Adipocyte (in vitro differentiated cells): ENCODE results near the gene PPP1CA.
A peak's percentile ranks its signal among the peaks of the same experiment; 100 is the strongest.

Experiments used
- DNase-seq: peaks from one replicate; pipeline ENCODE4 v3.0.0-alpha.2; 2015; ENCODE audit warnings: low read depth
- H3K27me3 ChIP-seq: replicated peaks from 2 replicates; pipeline ENCODE4 v1.7.0; 2013; ENCODE audit warnings: mild to moderate bottlenecking, low read length, moderate library complexity; ENCODE audit not compliant: control insufficient read depth, insufficient read depth
- H3K36me3 ChIP-seq: 2 replicates; pipeline ENCODE4 v1.7.0; 2013; ENCODE audit warnings: low read length, mild to moderate bottlenecking, moderate library complexity; ENCODE audit not compliant: control insufficient read depth, insufficient read depth, severe bottlenecking
- H3K4me1 ChIP-seq: 2 replicates; pipeline ENCODE4 v1.7.0; 2013; ENCODE audit warnings: mild to moderate bottlenecking, low read length, moderate library complexity; ENCODE audit not compliant: control insufficient read depth, insufficient read depth
- H3K4me3 ChIP-seq: 2 replicates; pipeline ENCODE4 v1.7.0; 2013; ENCODE audit warnings: mild to moderate bottlenecking, low read length, moderate library complexity
- H3K9ac ChIP-seq: 2 replicates; pipeline ENCODE4 v1.7.0; 2013; ENCODE audit warnings: mild to moderate bottlenecking, low read length, moderate library complexity
- H3K9me3 ChIP-seq: 2 replicates; pipeline ENCODE4 v1.7.0; 2013; ENCODE audit warnings: mild to moderate bottlenecking, low read length, moderate library complexity; ENCODE audit not compliant: control insufficient read depth

PPP1CA gene

DNA sequence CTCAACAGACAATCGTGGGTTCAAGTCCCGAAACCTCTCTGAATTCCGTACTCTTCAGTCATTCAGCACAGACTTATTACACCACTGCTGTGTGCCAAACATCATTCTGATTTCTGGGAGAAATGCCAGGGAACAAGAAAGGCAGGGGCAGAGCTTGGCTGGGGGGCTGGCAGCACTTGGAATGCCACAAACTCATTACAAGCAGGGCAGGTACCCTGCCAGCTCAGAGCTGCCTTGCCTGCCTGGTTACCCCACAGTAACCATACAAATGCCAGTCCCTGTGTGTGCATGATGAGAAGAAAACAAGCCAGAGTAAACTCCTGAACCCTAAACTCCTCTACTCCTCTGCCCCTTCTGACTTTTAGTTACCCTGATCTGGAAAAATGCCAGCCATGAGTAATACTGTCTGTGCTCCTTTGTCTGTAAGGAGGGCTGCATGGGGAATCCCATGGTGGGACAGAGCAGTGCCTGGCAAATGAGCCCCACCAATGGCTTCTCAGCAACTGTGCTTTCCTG lies 16.7 kb downstream of the PPP1CA start:
- Histone ChIP-seq H3K9me3 (no peaks in the 10 kb centered on the region), H3K9ac (no peak overlapping the region), H3K4me1 (peaks cover 10% of the 10 kb centered on the region), H3K36me3 (no peaks in the 10 kb centered on the region), H3K4me3 (no peak overlapping the region), H3K27me3 (no peaks in the 10 kb centered on the region)
- peak; percentile 44 for DNase-seq

DNA sequence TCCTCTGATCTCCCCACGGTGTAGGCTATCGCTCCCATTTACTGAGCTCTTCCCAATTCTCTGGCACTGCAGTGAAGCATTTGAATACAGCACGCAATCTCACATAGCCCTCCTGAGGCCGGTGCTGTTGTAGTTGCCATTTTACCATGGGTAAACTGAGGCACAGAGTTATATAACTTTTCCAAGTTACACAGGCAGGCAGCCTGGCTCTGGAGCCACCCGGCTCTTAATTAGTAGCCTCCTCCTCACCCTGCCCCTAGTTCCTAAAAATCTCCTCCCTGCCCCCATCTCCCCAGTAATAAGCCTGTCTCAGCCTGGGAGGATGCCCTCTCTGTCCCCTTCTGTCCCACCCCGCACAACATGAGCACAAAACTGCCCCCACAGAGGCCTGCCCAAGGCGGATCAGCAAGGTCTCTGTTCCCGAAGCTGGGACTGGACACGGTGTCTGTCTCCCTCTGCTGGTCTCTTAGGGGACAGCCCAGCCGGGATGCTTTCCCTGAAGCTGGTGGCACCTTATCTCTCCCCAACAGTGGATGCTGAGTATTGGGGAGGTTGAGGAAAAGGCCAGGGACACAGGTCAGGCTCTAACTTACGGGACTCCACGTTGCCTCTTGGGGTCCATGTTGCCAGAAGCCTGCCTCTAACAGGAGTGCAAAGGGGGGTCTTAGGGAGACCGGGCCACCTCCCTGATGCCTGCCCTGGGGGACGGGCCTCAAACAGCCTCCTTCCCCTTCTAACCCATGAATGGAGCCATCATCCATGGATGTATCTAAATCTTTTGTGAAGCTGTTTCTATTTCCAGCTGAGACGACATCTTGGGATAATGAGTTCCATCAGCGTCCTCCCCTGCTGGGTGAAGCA lies 19.2 kb downstream of the PPP1CA start:
- H3K27me3 ChIP-seq: no peaks in the 10 kb centered on the region

DNA sequence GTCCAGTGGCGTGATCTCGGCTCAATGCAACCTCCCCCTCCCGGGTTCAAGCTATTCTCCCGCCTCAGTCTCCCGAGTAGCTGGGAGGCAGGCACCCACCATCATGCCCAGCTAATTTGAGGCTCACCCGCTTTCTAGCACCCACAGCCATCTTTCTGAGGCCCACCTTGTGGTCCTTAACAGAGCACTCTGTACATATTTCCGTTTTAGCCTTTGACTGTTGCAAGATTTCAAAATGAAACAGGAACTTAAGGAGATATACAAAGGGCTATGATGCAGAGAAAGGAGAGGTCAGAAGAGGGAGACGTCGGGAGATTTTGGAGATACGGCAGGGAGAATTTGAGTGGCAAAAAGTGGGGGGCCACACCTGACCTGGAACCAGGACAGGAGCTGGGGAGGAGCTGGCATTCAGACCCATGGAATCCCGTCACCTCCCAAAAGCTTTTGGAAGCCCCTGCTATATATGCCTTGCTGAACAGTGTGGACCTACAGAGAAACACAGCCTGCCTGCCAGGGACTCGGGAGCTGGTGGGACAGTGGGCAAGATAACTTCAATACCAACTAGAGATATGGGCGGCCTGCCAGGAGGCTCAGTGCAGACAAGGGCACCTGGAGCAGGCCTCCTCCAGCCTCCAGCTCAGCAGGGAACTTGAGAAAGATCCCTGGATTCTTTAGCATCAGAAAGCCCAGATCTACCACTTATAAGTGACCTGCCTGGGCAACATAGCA lies 20.2 kb downstream of the PPP1CA start:
- Histone ChIP-seq H3K27me3 (no peaks in the 10 kb centered on the region), H3K4me3 (no peak overlapping the region), H3K9me3 (no peaks in the 10 kb centered on the region), H3K4me1 (peaks cover 23% of the 10 kb centered on the region), H3K36me3 (no peaks in the 10 kb centered on the region), H3K9ac (no peak overlapping the region)
- DNase-seq: no peak

More for the DNA sequence above, 19.2 kb downstream of the PPP1CA start:
- Histone ChIP-seq H3K9ac (peak overlapping the region; percentile 16), H3K36me3 (no peaks in the 10 kb centered on the region), H3K9me3 (no peaks in the 10 kb centered on the region), H3K4me1 (peaks cover 23% of the 10 kb centered on the region), H3K4me3 (no peak overlapping the region)
- DNase-seq: peak; percentile 91

DNA sequence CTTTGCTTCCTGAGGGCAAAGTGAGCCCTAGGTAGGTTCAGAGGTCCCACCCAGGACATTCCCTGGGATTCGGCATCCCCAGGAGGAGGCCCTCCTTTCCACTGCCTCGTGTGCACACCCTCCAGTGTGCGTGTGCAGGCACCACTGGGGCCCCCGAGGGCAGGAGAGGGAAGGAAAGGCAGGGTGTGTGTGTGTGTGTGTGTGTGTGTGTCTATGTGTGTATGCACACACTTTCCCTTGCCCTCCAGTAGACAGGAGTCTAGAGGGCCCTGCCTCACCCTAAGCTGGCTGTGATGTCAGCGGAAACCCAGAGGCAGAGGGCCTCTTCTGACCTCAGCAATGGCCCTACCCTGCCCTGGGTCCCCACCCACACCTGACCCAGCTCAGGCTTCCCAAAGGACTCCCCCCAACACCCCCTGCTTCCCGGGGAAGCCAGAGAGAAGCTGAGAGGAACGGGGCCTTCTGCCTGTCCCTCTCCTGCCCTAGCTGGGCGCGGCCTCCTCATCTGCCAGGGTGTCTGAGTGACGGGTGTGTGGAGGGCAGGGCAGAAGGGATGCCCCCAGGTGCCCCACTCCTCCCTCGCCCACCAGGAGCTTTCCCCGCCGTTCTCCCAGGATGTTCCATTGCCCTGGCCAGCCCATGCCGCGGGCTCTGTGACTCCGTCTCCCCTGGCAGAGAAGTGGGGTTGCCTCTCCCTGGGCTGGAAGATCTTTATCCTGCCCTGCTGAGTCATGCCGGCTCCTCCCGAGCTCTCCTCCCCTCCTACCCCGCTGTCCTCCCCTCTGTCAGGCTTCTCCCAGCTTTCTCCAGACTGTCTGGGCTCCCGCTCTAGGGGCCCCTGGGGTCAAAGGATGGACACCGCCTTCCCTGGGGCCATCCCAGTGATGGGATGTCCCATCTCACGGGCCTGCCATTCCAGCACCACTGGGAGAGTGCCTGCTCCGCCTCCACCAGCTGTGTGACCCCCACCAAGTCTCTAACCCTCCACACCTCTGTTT lies 22.3 kb downstream of the PPP1CA start:
- DNase-seq: peak; percentile 80
- H3K9ac ChIP-seq: peak overlapping the region; percentile 74
- no peaks in the 10 kb centered on the region for H3K36me3 ChIP-seq
- H3K4me1 ChIP-seq: peaks cover 21% of the 10 kb centered on the region
- H3K27me3 ChIP-seq: no peaks in the 10 kb centered on the region
- no peak overlapping the region for H3K4me3 ChIP-seq
- H3K9me3 ChIP-seq: no peaks in the 10 kb centered on the region

DNA sequence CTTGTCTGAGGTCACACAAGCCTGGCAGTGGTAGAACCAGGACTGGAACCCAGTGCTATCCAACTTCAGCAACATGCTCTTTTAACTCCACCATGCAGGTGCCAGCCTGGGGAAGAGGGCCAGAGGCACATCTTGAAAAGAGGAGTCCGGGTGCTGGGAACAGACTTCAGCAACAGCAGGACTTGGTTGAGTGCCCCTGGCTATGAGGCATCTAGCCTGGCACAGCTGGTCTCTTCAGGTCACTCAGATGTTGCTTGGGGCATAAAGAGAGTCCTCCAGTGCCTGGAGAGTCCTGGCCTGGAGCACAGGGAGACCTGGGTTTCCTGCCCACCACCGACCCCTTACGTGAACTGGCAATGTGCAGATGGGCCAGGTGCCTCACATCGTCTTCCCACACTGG lies 23.1 kb downstream of the PPP1CA start:
- DNase-seq: no peak
- H3K4me1 ChIP-seq: peaks cover 24% of the 10 kb centered on the region
- no peak overlapping the region for H3K4me3 ChIP-seq
- no peaks in the 10 kb centered on the region for H3K9me3 ChIP-seq
- peak overlapping the region; percentile 74 for H3K9ac ChIP-seq
- no peaks in the 10 kb centered on the region for H3K27me3 ChIP-seq
- H3K36me3 ChIP-seq: no peaks in the 10 kb centered on the region

DNA sequence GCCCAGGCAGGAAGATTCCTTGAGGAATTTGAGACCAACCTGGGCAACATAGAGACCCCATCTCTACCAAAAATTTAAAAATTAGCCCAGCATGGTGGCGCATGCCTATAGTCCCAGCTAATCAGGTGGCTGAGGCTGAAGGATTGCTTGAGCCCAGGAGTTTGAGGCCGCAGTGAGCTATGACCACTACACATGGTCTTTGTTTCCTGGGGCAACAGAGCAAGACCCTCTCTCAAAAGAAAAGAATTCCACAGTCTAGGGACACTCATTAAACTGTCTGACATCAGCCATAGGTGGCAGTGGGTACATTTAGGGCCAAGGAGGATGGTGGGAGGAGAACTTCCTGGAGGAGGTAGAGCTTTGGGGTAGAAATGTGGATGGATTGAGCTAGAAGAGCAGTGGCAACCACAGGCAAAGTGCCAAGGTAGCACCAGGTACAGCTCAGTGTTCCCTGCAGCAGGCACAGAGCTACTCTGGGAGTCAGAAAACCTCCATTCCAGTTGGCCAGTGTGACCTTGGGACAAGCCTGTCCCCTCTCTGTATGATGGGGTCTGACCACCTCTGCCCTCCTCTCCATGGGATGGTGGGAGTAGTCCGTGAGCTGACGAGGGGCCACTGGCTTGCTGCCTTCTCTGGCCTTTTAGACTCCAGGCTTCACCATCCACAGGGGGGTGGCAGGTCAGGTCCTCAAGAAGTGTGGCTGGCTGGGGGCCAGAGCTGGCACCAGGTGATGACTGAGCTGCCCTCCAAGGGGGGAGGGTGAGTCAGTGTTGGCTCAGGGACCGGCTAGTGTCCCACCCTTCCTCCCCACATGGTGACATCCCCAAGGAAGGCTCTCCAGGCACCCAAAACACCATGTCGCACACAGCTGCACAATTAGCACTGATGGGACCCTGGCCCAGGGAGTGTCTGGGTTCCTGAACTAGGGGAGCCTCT lies 24.5 kb downstream of the PPP1CA start:
- H3K27me3 ChIP-seq: no peaks in the 10 kb centered on the region

DNA sequence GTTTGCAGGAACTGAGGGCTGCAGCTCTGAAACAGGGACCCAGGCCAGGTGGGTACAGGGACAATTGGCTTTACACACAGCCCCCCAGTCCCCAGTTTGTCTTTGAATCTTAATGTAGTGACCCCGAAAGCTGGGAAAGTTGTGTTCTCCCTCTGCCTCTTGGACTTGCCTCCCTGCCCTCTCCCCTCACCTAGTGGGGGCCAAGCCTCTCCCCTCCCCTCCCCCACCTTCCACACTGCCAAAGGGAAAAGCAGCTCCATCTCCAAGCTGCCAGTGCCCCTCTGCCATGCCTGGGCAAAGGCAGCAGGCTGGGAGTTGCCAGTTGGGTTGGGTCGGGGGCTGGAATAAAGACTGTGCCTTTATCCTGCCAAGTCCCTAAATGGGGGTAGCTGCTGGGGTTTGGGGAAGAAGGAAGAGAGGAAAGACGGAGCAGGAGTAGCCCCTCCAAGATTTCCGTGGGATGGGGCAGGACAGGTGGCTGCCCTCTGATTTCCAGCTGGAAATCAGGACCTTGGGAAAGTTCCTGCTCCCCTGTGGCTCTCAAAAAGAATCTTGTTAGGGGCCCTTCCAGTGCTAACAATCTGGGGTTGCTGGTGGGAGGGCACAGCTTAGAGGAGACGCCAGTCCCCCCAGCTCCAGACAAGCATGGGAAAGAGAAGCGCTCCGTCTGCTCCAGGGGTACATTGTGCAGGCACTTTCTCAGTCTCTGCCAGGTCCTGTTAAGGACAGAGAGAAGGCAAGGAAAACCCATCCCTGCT lies 25.4 kb downstream of the PPP1CA start:
- no peaks in the 10 kb centered on the region for H3K27me3 ChIP-seq
- no peaks in the 10 kb centered on the region for H3K36me3 ChIP-seq
- H3K9me3 ChIP-seq: no peaks in the 10 kb centered on the region
- no peak for DNase-seq
- no peak overlapping the region for H3K4me3 ChIP-seq
- H3K4me1 ChIP-seq: peaks cover 33% of the 10 kb centered on the region
- H3K9ac ChIP-seq: no peak overlapping the region

More for the DNA sequence above, 24.5 kb downstream of the PPP1CA start:
- Histone ChIP-seq H3K4me3 (no peak overlapping the region), H3K4me1 (peaks cover 24% of the 10 kb centered on the region), H3K9ac (no peak overlapping the region), H3K36me3 (no peaks in the 10 kb centered on the region), H3K9me3 (no peaks in the 10 kb centered on the region)
- no peak for DNase-seq

DNA sequence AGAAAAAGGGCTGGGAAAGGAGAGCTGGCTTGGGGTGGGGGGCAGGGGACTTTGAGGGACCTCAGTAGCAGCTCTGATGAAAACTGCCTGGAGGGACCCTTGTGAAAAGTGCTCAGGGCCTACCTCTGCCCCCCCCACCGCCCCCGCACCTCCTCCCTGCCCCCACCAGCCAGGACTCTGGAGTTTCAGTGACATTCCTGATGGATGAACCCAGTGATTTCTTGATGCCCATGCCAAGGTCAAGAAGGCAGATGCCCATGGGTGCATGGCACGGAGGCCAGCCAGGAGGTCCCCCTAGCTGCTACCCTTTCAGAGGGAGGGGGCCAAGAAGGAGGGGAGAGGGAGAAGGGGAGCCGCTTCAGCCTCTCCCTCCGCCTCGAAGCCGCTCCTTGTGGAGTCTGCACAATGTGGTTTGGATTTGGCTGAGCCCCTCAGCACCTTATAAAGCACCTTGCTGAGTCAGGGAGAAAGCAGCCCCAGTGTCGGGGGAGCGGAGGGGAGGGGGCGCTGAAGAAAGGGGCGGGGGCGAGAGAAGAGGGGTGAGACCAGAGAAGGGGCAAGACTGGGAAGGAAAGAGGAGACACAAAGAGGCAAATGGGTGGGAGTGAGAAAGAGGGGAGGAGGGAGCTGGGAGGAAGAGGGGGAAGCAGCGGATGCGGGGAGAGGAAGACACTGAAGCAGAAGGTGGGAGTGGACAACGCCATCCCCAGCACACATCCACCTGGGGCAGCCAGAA lies 26.2 kb downstream of the PPP1CA start:
- no peak for DNase-seq
- Histone ChIP-seq H3K4me1 (peaks cover 41% of the 10 kb centered on the region), H3K9ac (no peak overlapping the region), H3K36me3 (no peaks in the 10 kb centered on the region), H3K4me3 (no peak overlapping the region), H3K9me3 (no peaks in the 10 kb centered on the region), H3K27me3 (no peaks in the 10 kb centered on the region)

DNA sequence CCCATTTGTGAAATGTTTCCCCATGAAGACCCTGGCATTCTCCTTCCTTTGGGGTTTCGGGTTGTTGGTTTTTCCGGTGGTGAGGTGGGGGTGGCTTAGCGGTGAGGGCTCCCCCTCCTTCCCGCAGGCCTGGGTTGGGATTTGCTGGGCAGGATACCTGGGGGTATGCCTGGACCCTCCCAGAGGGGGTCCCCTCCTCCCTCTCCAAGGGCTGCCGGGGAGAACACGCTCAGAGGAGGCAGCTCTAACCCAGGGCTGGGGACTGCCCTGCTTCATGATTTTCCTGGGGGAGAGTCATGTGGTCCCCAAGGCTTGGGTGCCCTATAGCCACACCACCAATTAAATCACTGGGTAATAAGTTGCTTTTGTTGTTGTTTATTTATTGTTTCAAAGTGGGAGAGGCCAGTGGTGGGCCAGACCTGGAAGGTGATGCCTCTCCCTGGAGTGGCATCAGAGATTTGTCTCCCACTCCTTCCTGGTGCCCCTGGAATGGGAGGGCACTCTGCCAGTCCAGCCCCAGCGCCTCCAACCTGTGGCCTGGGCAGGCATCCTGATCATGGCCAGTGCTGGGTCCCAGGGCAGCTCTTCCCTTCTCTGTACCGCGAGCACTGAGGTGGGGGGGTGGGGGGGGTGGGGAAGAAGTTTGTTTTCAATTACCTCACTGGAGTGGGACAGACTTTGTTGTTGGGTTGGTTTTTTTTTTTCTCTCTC lies 26.9 kb downstream of the PPP1CA start:
- no peaks in the 10 kb centered on the region for H3K9me3 ChIP-seq
- peak overlapping the region; percentile 80 for H3K4me3 ChIP-seq
- H3K36me3 ChIP-seq: no peaks in the 10 kb centered on the region
- H3K4me1 ChIP-seq: peaks cover 44% of the 10 kb centered on the region
- peak overlapping the region; percentile 92 for H3K9ac ChIP-seq
- DNase-seq: peak; percentile 37
- H3K27me3 ChIP-seq: no peaks in the 10 kb centered on the region
